ENCODE data around the gene WHAMM.

GRCh38 chr15:82767163-82767829 lies 42.1 kb upstream of the WHAMM start:
- TF ChIP-seq, protein P1, sequence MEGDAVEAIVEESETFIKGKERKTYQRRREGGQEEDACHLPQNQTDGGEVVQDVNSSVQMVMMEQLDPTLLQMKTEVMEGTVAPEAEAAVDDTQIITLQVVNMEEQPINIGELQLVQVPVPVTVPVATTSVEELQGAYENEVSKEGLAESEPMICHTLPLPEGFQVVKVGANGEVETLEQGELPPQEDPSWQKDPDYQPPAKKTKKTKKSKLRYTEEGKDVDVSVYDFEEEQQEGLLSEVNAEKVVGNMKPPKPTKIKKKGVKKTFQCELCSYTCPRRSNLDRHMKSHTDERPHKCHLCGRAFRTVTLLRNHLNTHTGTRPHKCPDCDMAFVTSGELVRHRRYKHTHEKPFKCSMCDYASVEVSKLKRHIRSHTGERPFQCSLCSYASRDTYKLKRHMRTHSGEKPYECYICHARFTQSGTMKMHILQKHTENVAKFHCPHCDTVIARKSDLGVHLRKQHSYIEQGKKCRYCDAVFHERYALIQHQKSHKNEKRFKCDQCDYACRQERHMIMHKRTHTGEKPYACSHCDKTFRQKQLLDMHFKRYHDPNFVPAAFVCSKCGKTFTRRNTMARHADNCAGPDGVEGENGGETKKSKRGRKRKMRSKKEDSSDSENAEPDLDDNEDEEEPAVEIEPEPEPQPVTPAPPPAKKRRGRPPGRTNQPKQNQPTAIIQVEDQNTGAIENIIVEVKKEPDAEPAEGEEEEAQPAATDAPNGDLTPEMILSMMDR (IDR thresholded peaks at IDR 0.05; ENCODE audit: borderline replicate concordance, extremely low read depth, low read length, poor library complexity, severe bottlenecking) = no peak
- no peak for TF ChIP-seq EZH2 (IDR thresholded peaks at IDR 0.05; ENCODE audit: borderline replicate concordance, low read depth, low read length, severe bottlenecking)
